HG03565 (cell line): ENCODE data around the gene TLX2.
"Not testable (repeated sequence)": the region's sequence is repeated elsewhere in the genome, so short reads cannot be mapped to it uniquely, and the experiment has no call there.

Source experiments
- ATAC-seq: cut with Tn5 transposase; IDR thresholded peaks from one replicate; pipeline ENCODE4 v1.9.1; 2021; ENCODE audit warnings: mild to moderate bottlenecking, moderate library complexity; ENCODE audit not compliant: unreplicated experiment

TLX2 gene

DNA sequence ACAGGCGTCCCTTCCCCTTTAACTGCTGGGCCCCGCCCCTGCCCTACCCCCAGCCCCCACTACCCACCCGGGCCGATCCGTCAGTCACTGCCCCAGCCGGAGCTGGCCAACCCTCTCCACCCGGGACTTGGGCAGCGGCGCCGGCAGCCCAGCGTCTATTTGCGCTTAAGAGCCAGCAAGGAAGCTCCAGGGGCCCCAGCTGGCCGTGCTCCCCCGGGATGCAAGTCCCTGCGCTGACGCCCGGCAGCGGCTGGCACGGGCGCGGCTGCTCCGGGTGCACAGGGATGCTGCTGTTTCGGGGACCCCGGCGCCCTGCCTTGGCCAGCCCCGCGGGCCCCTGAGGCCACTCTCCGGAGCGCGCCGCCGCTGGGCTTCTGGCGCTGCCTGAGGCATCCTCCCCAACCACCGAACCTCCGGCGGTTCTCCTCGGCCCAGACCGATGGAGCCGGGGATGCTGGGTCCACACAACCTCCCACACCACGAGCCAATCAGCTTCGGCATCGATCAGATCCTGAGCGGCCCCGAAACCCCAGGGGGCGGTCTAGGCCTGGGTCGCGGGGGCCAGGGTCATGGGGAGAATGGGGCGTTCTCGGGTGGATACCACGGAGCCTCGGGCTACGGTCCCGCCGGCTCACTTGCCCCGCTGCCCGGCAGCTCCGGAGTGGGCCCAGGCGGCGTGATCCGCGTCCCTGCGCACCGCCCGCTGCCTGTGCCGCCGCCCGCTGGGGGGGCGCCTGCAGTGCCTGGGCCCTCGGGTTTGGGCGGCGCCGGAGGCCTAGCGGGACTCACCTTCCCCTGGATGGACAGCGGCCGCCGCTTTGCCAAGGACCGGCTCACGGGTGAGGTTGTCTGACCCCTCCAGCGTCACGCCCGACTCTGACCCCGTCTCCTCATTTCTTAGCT, at the start of gene TLX2:
Gene TLX2, plus strand, starts transcription at position 83 of the 903 bp plus-strand sequence. Its CDS starts 357 bp downstream, at position 440.
- ATAC-seq: no peak

DNA sequence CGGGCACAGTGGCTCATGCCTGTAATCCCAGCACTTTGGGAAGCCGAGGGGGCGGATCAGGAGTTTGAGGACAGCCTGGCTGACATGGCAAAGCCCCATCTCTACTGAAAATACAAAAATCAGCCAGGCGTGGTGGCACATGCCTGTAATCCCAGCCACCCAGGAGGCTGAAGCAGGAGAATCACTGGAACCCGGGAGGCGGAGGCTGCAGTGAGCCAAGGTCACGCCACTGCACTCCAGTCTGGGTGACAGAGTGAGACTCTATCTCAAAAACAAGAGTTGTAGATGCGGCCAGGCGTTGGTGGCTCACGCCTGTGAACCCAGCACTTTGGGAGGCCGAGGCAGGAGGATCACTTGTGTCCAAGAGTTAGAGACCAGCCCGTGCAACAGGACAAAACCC, 43.5 kb upstream of the TLX2 start:
- not testable (repeated sequence) for ATAC-seq

DNA sequence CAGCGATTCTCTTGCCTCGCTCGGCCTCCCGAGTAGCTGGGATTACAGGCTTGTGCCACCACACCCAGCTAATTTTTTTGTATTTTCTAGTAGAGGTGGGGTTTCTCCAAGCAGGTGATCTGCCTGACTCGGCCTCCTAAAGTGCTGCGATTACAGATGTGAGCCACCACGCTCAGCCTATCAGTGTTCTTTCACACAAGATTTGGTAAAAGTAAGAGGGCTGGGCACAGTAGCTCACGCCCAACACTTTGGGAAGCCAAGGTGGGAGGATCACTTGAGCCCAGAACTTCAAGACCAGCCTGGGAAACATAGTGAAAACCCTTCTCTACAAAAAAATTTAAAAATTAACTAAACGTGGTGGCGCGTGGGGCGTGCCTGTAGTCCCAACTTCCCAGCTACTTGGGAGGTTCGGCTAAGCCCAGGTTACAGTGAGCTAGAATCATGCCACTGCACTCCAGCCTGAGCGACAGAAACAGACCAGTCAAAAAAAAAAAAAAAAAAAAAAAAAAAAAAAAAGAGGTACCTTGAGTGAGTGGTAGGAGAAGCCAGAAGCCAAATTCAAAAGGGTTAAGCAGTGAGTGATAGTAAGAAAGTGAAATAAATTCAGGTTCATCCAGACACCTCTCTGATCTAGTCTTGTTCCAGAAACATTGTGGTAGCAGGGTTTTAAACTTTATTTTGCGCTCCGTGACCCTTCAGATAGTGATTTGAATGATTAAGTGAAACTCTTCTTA, 42.8 kb upstream of the TLX2 start:
- peak; percentile 6 for ATAC-seq

DNA sequence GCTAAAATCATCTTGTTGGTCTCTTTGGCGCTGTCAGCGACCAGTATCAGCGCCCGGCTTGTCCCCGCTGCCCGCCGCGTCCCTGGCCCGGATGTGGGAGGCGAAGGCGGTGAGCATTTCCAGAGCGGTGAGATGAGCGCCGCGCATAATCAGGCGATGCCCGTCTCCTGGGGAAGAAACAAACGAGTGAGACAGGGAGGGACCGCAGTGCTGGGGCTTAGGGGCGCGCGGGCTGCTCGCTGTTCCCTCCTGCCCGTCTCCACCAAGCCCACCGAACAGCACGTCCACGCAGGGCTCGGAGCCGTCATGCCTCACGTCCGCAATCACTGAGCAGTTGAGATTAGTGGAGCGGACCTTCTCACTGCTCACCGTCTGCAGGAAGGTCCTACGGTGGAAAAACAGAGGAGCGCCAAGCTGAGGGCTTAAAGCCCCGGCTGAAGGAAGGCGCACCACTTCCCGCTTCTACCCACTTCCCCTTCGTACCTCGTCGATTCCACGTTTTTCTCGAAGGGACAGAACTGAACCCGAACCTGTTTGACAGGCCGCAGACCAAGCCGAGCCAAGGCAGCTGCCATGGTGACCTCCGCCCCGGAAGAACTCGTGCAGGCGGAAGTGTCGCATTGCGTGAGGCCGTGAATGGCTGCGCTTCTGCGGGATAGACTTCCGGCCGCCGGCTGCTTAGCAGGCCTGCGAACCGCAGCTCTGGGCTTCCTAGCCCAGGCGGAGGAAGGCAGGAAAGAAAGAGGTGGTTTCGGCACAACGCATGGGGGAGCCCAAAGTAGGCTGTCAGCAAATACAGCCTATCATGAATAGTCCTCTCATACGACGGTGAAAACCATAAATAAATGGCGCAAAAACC, 41.9 kb upstream of the TLX2 start, which contains the start of gene MRPL53:
Gene MRPL53, minus strand, starts transcription at position 595 of the 859 bp plus-strand sequence. Its CDS starts 20 bp downstream, at position 575.
- peak; percentile 74 for ATAC-seq

DNA sequence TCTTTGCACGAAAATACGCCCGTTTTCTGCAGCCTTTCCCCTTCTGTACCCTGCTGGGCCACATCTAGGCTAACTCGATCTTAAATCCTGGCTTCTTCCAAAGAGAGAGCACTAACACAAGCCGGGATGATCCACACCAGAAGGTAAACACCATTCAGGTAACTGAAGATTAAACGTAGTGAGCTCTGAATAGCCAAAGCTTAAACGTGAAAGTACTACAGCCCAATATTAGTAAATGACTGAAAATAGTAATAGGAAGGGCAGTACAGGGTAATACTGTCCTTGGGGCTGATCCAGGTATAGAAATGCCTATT, 41.3 kb upstream of the TLX2 start:
- ATAC-seq: no peak

DNA sequence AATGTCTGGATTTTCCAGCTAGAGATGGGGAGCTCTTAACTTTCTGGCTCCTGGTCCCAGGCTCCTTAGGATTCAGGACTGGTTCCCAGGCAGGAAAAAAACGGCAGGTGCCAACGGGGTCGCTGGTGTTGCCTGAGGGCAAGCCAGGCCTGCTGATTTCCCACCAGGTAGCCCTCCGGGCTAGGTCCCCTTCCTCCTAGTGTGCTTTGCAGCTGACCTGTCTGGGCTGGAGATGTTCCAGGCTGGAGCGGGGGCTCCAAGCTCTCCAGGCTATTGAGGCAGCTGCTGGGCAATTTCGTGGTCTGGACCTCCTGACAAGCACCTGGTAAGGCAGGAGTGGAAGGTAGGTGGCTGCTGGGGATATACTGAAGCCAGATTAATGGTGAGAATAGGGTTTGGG, 39.8 kb upstream of the TLX2 start:
- ATAC-seq: no peak

DNA sequence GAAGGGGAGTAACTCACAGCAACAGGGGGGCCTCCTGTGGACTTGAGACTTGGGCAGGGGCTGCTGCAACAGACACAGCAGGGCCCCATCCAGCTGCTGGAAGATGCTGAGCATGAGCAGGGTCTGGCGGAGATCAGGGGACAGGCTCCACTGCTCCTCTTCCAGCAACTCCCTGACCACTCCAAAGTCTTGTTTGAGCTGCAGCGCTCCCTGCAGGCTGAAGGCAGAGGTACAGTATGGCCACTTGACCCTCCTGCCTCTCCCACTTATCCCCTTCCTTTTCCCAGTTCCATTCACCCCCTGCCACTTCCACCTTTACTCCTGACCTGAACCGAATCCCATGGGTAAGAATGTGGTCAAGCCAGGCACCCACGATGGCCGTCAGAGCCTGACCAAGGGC, 39.4 kb upstream of the TLX2 start:
- no peak for ATAC-seq

DNA sequence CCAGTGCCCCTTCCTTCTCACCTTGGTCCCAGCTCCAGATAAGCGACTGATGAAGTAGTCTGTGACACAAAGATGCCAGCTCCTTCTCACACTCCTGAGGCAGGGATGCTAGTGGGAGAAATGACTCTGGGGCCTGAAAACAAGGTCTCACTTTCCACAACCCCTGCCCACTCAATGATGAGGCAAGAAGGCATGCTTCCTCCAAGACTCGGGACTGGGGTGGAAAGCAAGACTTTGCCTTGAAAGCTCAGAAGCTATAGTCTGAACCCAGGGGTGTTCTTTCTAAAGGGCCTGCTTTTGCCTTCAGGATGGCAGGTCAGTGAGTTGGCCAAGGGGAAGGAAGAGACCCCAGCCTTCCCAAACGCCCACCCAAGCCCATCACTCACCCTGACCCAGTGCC, 32.8 kb upstream of the TLX2 start:
- no peak for ATAC-seq

DNA sequence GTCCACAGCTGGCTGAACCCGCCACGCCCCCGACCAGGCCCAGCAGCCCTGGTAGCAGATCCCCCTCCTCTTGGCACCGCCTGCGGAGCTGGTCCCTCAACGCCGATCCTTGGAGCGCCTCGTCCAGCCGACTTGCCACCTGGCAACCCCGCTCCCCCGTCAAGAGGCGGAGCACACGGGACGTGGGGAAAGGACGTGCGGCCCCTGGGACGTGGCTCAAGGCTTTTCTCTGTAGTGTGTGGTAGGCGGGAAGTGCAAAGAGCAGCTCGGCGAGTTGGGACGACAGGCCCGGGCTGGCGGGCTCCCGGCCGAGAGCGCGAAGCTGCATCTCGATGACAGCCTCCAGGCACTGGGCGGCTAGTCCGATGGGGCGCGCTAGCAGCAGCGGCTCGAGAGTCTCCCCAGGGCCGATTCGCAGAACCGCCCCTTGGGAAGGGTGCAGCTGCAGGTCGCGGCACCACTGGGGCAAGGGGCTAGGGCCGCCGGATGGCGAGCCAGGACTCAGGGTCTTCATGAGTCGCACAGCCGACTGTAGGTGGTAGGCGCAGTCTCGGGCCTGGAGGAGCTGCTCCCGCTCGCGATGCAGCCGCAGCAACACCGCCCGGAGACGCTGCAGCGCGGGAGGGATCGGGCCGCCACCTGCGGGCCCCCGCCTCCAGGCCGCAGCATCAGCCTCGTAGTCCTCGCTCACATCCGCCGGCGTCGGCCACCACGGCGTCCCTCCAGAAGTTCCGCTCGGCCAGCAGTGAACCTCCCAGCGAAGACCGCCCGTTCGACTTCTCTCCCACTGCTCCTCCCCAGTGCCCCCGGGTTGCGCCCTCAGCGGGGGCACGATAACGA, 32.1 kb upstream of the TLX2 start:
- peak; percentile 27 for ATAC-seq

DNA sequence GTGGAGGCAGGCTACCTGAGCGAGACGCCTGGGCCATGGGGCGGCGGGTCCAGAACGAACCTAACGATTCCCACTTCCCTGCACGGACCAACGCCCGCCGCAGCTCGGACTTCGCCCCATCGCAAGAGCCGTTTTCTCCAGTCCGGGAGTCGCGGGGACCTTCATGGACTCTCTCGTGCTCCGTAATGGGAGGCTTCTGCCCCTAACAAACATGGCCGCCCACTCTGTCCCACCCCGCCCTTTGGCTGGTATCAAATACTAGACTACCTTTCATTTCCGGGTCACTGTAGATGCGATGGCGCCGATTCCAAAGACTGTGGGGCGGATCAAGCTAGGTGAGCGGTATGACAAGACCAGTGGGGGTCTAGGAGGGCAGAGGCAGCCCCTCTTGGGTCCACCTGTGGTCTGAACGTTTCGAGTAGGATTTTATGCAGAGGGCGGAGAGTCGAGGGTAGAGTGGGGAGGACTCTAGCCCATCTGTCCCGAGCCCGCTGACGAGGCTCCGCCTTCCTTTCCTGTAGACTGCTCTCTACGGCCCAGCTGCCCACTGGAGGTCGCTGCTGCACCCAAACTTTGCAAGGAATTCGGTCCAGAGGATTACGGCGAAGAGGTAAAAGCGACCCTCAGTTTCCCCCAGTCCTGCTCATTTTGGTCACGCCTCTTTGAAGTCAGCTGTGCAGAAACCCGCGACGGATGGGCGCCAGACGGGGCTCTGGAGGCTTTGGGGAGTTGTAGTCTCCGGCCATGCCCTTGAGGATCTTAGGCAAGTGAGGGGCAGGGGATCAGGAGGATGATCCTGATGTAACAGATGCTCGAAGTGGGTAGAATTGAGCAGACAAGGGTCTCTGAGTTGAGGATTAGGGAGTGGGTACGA, 31.2 kb upstream of the TLX2 start, which contains the start of the genes CCDC142 and TTC31:
Gene CCDC142, minus strand, starts transcription at position 198 of the 874 bp plus-strand sequence. Its CDS starts 161 bp downstream, at position 37.
Gene TTC31, plus strand, starts transcription at position 281 of the 874 bp plus-strand sequence. Its CDS starts 15 bp downstream, at position 296.
- ATAC-seq: peak; percentile 68

DNA sequence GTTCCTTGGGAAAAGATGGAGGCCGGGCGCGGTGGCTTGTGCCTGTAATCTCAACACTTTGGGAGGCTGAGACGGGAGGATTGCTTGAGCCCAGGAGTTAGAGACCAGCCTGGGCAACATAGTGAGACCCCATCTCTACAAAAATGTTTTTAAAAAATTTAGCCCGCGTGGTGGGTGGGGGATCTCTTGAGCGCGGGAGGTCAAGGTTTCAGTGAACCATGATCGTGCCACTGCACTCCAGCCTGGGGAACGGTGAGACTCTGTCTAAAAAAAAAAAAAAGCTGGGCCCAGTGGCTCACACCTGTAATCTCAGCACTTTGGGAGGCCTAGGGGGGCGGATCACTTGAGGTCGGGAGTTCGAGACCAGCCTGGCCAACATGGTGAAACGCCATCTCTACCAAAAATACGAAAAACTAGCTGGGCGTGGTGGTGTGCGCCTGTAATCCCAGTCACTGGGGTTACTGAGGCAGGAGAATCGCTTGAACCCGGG, 30.5 kb upstream of the TLX2 start:
- ATAC-seq: not testable (repeated sequence)

DNA sequence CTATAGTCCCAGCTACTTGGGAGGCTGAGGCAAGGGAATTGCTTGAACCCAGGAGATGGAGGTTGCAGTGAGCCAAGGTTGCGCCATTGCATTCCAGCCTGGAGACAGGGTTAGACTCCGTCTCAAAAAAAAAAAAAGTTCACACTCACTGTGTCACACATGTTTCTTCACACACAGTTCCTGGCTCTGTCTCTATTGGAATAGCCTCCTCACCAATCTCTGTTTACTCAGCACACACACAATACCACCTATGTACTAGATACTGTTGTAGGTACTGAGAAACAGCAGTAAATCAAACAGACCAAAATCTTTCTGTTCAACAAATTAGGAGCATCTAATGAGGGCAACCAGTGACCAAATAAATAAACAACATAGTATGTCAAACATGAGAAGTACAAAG, 28.1 kb upstream of the TLX2 start:
- ATAC-seq: no peak

DNA sequence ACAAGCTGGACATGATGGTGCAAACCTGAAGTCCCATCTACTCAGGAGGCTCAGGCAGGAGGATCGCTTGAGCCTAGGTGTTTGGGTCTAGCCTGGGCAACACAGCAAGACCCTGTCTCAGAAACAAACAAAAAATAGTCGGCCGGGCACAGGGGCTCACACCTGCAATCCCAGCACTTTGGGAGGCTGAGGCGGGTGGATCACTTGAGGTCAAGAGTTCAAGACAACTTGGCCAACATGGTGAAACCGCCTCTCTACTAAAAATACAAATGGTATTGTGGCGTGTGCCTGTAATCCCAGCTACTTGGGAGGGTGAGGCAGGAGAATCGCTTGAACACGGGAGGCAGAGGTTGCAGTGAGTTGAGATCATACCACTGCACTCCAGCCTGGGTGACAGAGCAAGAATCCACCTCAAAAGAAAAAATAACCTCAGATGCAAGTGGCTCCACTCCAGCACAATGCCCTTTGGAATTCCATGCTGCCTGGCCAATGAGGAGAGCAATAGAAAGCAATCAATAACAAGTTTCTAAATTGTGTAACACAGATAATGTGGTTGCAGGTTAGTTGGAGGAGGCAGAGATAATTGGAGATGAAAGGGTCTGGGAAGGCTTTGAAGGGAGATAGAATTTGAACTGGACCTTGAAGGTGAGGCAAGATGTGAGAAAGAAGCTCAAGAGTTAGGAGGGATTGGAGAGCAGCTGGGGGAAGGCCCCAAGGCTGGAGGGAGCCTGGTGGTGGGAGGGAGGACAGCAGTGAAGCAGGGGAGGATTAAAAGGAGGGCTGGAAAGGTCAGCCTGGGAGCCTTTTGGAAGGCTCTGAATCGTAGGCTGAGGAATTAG, 25.4 kb upstream of the TLX2 start:
- ATAC-seq: no peak

DNA sequence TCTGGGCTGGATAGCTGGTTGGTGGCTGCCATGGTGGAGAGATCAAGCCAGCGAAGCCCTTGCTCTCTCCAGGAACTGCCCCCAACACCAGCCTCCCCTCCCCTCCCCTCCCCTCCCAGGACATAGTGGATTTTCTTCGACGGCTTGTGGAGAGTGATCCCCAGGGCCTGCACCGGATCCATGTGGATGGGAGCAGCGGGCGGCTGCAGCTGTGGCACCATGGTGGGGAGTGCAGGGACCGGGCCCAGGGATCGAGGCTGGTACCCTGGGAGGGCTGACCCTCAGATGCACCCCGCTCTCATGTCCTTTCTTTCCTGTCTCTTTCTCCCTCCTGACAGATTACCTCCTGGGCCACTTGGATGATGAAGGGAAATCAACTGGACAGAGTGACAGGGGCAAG, 24.3 kb upstream of the TLX2 start:
- ATAC-seq: no peak

DNA sequence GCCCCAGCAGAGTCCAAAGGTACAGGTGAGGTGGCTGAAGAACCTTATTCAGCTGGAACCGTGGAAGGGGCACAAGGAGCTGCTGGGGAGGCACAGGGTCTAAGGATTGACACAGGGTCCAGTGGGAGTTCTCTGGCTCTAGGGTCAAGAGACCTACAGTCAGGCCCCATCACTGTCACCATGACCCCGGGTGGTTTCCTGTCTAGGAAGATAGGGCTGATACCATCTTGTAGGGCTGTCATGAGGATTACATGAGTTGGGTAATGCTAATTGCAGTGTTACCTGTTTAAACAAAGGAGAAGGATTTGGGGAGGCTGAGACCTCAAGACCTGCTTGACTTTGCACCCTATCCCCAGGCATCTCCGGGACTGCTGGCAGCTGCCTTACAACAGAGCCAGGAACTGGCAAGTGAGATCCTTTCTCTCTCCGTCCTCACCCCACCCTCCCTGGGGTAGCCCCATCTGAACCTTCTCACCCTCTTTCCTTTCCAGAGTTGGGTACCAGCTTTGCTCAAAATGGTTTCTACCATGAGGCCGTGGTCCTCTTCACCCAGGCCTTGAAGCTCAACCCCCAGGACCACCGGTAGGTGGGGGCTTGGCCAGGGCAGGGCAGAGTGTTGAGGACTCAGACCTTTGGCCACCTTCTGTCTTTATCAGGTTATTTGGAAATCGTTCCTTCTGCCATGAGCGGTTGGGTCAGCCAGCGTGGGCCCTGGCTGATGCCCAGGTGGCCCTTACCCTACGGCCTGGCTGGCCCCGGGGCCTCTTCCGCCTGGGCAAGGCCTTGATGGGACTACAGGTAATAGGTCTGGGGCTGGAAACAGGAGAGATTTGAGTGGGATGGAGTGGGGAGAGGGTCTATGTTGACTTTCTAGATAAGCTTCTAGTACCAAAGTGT, 22.4 kb upstream of the TLX2 start:
- ATAC-seq: no peak

DNA sequence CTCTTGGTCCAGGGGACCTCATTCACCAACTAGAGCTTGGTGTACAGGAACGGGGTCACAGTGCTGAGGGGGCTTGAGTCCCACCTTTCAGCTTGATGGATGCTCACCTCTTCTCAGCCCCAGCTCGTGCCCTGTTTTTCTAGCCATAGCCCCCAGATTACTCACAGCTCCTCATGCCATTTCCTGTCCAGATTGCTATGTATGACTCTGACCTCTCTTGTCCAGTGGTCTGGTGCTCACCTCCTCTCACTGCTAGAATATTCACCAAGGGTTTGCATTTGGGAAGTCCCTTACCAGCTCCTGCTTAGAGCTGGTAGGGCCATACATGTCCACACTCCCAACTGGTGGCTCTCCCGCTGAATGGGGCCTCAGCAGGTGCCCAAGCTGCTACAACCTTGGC, 20.7 kb upstream of the TLX2 start:
- ATAC-seq: no peak

DNA sequence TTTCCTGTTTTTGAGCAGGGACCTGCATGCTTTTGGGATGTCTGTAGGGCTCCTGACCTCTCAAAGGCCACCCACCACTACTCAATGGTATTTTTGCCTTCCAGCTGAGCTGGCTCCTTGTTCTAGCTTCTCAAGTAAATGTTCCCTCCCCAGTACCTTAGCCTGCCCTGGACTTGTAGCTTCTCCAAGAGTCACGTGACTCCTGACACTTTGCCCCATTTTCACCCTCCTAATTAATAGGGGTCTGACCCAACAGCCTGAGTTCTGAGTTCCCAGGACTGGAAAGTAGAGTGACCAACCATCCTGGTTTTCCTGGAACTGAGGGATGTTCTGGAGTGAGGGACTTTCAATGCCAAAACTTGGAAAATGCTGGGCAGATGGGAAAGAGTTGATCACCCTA, 18.8 kb upstream of the TLX2 start:
- ATAC-seq: no peak
